Muscle layer of colon (tissue), 2 donors: Measurements from ENCODE around the gene UBE2M.

Experiments
- H3K27ac ChIP-seq: one replicate; pipeline ENCODE4 v1.7.0; 2013; ENCODE audit warnings: low read depth, mild to moderate bottlenecking, low read length, moderate library complexity
- H3K27me3 ChIP-seq, 2 donors: one replicate each; pipeline ENCODE4 v1.7.0; 2013; ENCODE audit warnings: low read length in 2 of 2, mild to moderate bottlenecking in 2 of 2; ENCODE audit not compliant: insufficient read depth in 2 of 2, control insufficient read depth in 1 of 2
- H3K36me3 ChIP-seq: one replicate; pipeline ENCODE4 v1.7.0; 2013; ENCODE audit warnings: mild to moderate bottlenecking, low read length; ENCODE audit not compliant: insufficient read depth
- H3K4me1 ChIP-seq: one replicate; pipeline ENCODE4 v1.7.0; 2013; ENCODE audit warnings: mild to moderate bottlenecking, low read length; ENCODE audit not compliant: insufficient read depth
- H3K4me3 ChIP-seq, 2 donors: one replicate each; pipeline ENCODE4 v1.7.0; 2013; ENCODE audit warnings: low read length in 2 of 2, low read depth in 1 of 2, mild to moderate bottlenecking in 1 of 2, moderate library complexity in 1 of 2
- H3K9ac ChIP-seq: one replicate; pipeline ENCODE4 v1.7.0; 2013; ENCODE audit warnings: low read length
- H3K9me3 ChIP-seq: one replicate; pipeline ENCODE4 v1.7.0; 2013; ENCODE audit warnings: mild to moderate bottlenecking, low read length
- donor health status: abdominal sarcoma.
- donor health status: Adenocarcinoma of cecum.

The UBE2M gene

DNA sequence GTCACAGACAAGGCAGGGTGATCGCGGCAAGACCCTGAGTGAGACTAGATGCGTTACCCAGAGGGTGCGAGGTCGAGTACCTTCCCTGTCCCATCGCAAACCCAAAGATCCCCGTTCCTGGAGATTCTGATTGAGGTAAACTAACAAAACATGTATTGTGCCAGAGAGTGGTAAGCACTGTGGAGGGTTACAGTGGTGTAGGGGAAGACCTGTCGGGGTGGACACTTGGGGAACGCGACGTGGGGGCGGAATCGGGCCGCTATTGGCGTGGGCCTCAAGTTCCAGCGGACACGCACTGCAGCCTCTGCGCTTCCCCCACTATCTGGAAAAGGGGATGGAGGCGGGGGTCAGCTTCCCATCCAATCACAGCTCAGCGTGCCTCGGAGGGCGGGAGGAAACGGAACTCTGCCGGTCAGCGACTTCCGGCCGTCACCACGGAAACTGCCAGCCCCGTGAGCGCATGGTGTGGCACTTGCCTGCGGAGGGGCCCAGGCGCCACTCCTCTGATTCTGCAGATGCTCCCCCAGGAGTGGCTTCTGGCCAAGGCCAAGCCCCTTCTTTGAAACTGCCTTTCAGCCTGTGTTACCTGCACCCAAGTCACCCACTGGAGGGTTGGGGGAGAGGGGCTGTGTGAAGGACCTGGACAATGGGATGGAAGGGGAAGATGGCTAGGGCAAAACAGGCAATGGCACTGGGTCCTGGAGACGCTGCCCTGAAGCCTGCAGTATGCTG lies 1.0 kb upstream of the UBE2M start:
- Histone ChIP-seq H3K9ac (peak overlapping the region; percentile 96), H3K4me3 (peak overlapping the region; percentile 38 to 95), H3K36me3 (peaks cover 12% of the 10 kb centered on the region), H3K27me3 (no peaks in the 10 kb centered on the region), H3K9me3 (no peaks in the 10 kb centered on the region), H3K27ac (peak overlapping the region; percentile 93), H3K4me1 (peaks cover 58% of the 10 kb centered on the region)

GRCh38 chr19:58558623-58559274 lies 338 bp upstream of the UBE2M start:
- Histone ChIP-seq H3K27me3 (no peaks in the 10 kb centered on the region), H3K9ac (peak overlapping the region; percentile 96), H3K4me1 (peaks cover 64% of the 10 kb centered on the region), H3K27ac (peak overlapping the region; percentile 93), H3K4me3 (peak overlapping the region; percentile 73 to 95), H3K9me3 (no peaks in the 10 kb centered on the region), H3K36me3 (peaks cover 12% of the 10 kb centered on the region)

- Histone ChIP-seq H3K27ac (peak overlapping the region; percentile 79), H3K4me1 (peaks cover 58% of the 10 kb centered on the region), H3K9me3 (no peaks in the 10 kb centered on the region), H3K36me3 (peaks cover 23% of the 10 kb centered on the region), H3K27me3 (no peaks in the 10 kb centered on the region), H3K4me3 (peak overlapping the region; percentile 62 to 98), H3K9ac (peak overlapping the region; percentile 99)
These were observed 968 bp downstream of the UBE2M start for GRCh38 chr19:58557221-58558065.

GRCh38 chr19:58556622-58557220 lies 1.7 kb downstream of the UBE2M start:
- H3K4me1 ChIP-seq: peaks cover 54% of the 10 kb centered on the region
- peaks cover 30% of the 10 kb centered on the region for H3K36me3 ChIP-seq
- no peaks in the 10 kb centered on the region for H3K9me3 ChIP-seq
- H3K27ac ChIP-seq: peak overlapping the region; percentile 79
- H3K9ac ChIP-seq: peak overlapping the region; percentile 99
- H3K27me3 ChIP-seq: no peaks in the 10 kb centered on the region
- H3K4me3 ChIP-seq: peak overlapping the region; percentile 62 to 98

DNA sequence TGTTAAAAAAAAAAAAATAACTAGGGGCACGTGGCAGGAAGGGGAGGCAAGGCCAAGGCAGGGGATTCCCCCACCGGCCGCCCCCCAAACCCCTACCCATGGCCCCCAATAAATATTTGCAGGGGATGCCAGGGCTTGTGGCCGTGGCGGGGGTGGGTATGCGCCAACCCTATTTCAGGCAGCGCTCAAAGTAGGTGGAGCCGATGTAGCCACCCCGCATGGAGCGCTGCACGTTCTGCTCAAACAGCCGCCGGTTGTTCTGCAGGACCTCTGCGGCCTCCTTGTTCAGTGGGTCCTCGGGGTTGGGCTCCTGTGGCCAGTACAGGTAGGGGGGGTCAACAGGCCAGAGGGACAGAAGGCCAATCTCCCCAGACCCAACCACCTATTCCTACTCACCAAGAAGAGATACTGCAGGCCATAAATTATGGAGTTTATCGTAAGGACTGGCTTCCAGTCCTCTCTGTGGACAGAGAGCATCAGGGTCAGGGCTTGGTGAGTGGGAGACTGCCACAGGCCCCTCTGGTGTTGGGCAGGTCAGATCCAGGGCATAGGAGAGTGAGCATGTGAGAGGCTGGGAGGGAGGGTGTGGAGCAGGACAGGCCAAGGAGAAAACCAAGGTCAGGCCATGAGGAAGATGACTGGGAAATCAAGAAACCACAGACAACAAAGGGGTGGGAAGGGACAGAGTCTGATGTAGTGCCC lies 2.3 kb downstream of the UBE2M start:
- Histone ChIP-seq H3K9me3 (no peaks in the 10 kb centered on the region), H3K36me3 (peaks cover 37% of the 10 kb centered on the region), H3K4me1 (peaks cover 47% of the 10 kb centered on the region), H3K27me3 (no peaks in the 10 kb centered on the region), H3K9ac (no peak overlapping the region), H3K27ac (peak overlapping the region; percentile 87), H3K4me3 (no peak overlapping the region)

DNA sequence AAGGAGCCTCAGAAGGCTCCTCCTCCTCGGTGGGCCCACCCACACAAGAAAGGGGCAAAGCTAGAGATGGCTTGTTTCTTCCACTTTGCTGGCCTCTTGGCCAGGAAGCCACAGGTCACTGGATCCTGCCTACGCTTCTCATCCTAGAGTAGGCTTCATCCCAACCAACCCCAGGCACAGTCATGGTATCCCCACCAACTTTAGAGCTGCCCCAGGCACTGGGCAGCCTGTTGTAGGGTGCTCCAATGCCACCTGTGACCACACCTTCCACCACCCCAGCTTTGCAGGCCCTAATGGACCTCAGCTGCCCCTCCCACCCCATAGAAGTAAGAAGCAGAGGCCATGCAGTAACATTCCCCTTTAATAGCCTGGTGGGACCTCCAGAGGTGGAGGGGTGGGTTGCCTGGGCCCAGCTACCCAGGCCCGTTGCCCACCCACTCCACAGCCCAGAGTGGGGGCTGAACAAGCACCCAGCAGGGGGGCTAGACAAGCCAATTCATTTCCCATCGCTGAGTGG lies 3.0 kb downstream of the UBE2M start:
- Histone ChIP-seq H3K27me3 (no peaks in the 10 kb centered on the region), H3K36me3 (peaks cover 43% of the 10 kb centered on the region), H3K9me3 (no peaks in the 10 kb centered on the region), H3K27ac (peak overlapping the region; percentile 87), H3K9ac (peak overlapping the region; percentile 37), H3K4me3 (peak overlapping the region; percentile 55 to 97), H3K4me1 (peaks cover 42% of the 10 kb centered on the region)

DNA sequence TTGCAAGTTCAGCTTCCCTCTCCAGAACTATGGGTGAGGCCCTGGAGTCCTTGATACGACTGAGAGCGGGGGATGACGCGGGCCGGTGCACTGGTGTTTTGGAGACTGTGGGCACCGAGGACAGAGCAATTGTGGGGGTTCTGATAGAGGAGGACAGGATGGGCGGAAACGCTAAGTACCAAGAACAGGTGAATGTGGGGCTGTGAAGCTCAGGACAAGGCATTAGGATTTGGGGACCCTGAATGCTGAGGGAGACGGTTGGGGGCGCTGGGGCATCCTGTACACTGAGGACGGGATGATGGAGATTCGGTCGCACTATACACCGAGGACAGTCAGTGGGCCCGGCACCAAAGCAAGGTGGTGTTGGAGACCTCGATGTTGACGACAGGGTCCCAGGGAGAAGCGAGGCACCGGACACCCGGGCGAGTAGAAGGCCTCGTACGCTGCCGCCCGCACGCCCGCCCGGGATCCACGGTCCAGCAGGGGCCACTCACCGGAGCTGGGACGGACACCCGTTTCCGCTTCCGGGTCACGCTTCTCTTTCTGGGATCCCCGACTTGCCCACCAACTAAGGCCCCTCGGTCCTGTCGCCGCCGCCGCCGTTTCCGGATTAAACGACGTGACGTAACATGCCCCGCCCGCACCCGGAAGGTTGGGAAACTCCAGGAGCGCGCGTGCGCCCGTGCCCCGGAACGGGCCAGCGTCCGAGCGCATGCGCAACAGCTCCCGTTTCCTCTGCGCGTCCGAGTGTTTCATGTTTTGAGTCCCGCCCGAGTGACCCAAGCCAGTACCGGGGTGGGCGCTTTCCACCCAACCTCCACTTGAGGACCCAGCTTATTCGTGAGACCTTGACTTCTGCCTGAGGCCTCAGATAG lies 3.7 kb downstream of the UBE2M start, which contains the start of gene CHMP2A:
TSS of gene CHMP2A (minus strand) at position 612 of the 875 bp plus-strand sequence. CDS start 893 bp downstream, outside the sequence.
- H3K4me1 ChIP-seq: peaks cover 35% of the 10 kb centered on the region
- H3K9me3 ChIP-seq: no peaks in the 10 kb centered on the region
- H3K27me3 ChIP-seq: no peaks in the 10 kb centered on the region
- peak within 1 kb of the TSS; percentile 87 for H3K27ac ChIP-seq
- peak within 1 kb of the TSS; percentile 55 to 97 for H3K4me3 ChIP-seq
- H3K9ac ChIP-seq: peak within 1 kb of the TSS; percentile 92
- H3K36me3 ChIP-seq: peaks cover 50% of the 10 kb centered on the region

- H3K9ac ChIP-seq: peak overlapping the region; percentile 92
- peak overlapping the region; percentile 87 for H3K27ac ChIP-seq
- H3K4me3 ChIP-seq: peak overlapping the region; percentile 55 to 97
- H3K4me1 ChIP-seq: peaks cover 33% of the 10 kb centered on the region
- no peaks in the 10 kb centered on the region for H3K27me3 ChIP-seq
- no peaks in the 10 kb centered on the region for H3K9me3 ChIP-seq
- H3K36me3 ChIP-seq: peaks cover 58% of the 10 kb centered on the region
These were observed 4.5 kb downstream of the UBE2M start for GRCh38 chr19:58553799-58554493.

GRCh38 chr19:58552655-58553054 lies 5.8 kb downstream of the UBE2M start:
- no peak overlapping the region for H3K9ac ChIP-seq
- peaks cover 71% of the 10 kb centered on the region for H3K36me3 ChIP-seq
- H3K27me3 ChIP-seq: no peaks in the 10 kb centered on the region
- H3K9me3 ChIP-seq: no peaks in the 10 kb centered on the region
- no peak overlapping the region for H3K4me3 ChIP-seq
- peaks cover 33% of the 10 kb centered on the region for H3K4me1 ChIP-seq
- no peak overlapping the region for H3K27ac ChIP-seq
